WERI-Rb-1 (cell line): Measurements from ENCODE around the gene FNIP1.

ENCODE experiments used
- DNase-seq: peaks from one replicate; pipeline ENCODE4 v3.0.0-alpha.2; 2020
- H3K27ac ChIP-seq: fragments of 250-450 bp; sonication (Bioruptor Pico); 2 replicates; pipeline ENCODE4 v1.5.1; 2020; ENCODE audit warnings: mild to moderate bottlenecking, moderate library complexity
- H3K27me3 ChIP-seq: fragments of 250-450 bp; sonication (Bioruptor Pico); 2 replicates; pipeline ENCODE4 v1.5.1; 2021; ENCODE audit warnings: mild to moderate bottlenecking, low read depth, moderate library complexity; ENCODE audit not compliant: insufficient read depth, severe bottlenecking
- H3K36me3 ChIP-seq: fragments of 250-450 bp; sonication (Bioruptor Pico); 2 replicates; pipeline ENCODE4 v1.5.1; 2020; ENCODE audit warnings: mild to moderate bottlenecking, moderate library complexity
- H3K4me3 ChIP-seq: 2 replicates; pipeline ENCODE4 v1.5.1; 2011; ENCODE audit warnings: low read depth, mild to moderate bottlenecking, control low read depth, low read length
- H3K9me3 ChIP-seq: fragments of 250-450 bp; sonication (Bioruptor Pico); 2 replicates; pipeline ENCODE4 v1.5.1; 2021; ENCODE audit warnings: mild to moderate bottlenecking, moderate library complexity; ENCODE audit not compliant: severe bottlenecking
- CTCF ChIP-seq: IDR thresholded peaks from 2 replicates; pipeline ENCODE4 v1.5.1; 2011; ENCODE audit warnings: low read depth, mild to moderate bottlenecking, control low read depth, inconsistent platforms, low read length

FNIP1 gene

DNA sequence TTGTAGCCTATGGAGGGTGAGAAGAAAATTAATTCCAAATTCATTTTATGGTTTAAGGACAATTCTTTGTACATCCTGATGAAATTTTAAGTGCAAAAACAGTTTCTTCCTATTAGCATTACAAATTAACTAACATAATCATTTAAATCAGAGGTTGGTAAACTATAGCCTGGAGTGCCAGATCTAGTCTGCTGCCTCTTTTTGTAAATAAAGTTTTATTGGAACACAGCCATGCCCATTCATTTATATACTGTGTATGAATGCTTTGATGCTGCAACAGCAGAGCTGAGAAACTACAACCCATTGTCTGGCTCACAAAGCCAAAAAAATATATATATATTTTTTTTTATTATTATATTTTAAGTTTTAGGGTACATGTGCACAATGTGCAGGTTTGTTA, 80.2 kb downstream of the FNIP1 start:
- Histone ChIP-seq H3K9me3 (no peaks in the 10 kb centered on the region), H3K4me3 (no peak overlapping the region), H3K27ac (no peak overlapping the region), H3K27me3 (no peaks in the 10 kb centered on the region), H3K36me3 (peaks cover 23% of the 10 kb centered on the region)
- no peak for DNase-seq
- TF ChIP-seq CTCF: no peak

- peaks cover 24% of the 10 kb centered on the region for H3K36me3 ChIP-seq
- no peaks in the 10 kb centered on the region for H3K27me3 ChIP-seq
- H3K4me3 ChIP-seq: no peak overlapping the region
- no peak for TF ChIP-seq CTCF
- H3K9me3 ChIP-seq: no peaks in the 10 kb centered on the region
- DNase-seq: no peak
- H3K27ac ChIP-seq: no peak overlapping the region
These were observed 86.4 kb downstream of the FNIP1 start for GRCh38 chr5:131710391-131710790.

DNA sequence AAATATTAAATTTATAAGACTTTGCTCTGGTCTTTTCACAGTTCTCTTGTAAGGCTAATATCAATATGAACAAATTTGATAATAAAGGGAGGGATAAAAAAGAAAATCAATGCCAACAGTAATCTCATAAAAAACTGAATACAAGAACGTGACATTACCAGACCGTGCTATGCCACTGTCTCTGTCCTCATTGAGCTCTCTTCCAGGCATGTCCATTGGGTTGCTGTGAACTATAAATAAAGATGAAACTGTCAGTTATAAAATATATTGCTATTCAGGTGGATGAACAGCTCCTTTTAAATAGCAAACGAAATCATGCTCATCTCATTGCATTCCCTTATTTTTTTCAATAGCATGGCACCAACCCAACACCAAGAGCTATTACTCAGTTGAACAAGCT, 87.8 kb downstream of the FNIP1 start:
- no peak for DNase-seq
- Histone ChIP-seq H3K4me3 (no peak overlapping the region), H3K27me3 (no peaks in the 10 kb centered on the region), H3K9me3 (no peaks in the 10 kb centered on the region), H3K36me3 (peaks cover 30% of the 10 kb centered on the region), H3K27ac (no peak overlapping the region)
- no peak for TF ChIP-seq CTCF

DNA sequence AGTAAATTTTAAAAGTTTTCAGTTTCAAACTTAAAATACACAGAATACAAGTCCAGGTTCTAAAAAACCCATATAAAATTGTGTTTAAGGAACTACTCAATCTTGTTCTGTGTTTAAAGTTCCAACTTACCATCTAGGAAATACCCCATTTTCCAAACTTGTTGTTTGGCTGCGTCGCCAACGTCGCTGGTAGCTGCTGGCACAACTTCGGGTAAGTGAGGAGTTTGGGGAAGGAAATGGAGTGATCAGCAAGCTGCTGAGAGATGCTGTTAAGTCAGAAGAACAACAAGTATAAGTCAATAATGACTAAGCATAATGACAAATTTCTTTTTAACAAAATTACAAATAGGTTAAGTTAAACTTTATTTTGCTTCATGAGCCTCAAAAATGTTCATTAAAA, 90.5 kb downstream of the FNIP1 start:
- no peak overlapping the region for H3K4me3 ChIP-seq
- DNase-seq: no peak
- H3K27ac ChIP-seq: no peak overlapping the region
- no peaks in the 10 kb centered on the region for H3K27me3 ChIP-seq
- TF ChIP-seq CTCF: no peak
- H3K9me3 ChIP-seq: no peaks in the 10 kb centered on the region
- H3K36me3 ChIP-seq: peaks cover 50% of the 10 kb centered on the region

DNA sequence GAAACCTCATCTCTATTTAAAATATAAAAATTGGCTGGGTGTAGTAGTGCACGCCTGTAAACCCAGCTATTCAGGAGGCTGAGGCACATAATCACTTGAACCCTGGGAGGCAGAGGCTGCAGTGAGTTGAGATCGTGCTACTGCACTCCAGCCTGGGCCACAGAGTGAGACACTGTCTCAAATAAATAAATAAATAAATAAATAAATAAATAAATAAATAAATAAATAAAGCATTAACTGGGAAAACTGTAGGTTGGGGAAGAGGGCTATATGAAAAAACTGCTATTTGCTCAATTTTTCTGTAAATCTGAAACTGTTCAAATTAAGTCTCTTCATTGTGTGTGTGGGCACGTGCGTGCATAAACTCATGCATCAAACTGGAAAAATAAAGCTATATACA, 101.9 kb downstream of the FNIP1 start:
- Histone ChIP-seq H3K27ac (no peak overlapping the region), H3K9me3 (no peaks in the 10 kb centered on the region), H3K4me3 (no peak overlapping the region), H3K27me3 (no peaks in the 10 kb centered on the region), H3K36me3 (peaks cover 23% of the 10 kb centered on the region)
- no peak for DNase-seq
- no peak for TF ChIP-seq CTCF

GRCh38 chr5:131693894-131694293, 102.9 kb downstream of the FNIP1 start:
- Histone ChIP-seq H3K4me3 (no peak overlapping the region), H3K27ac (no peak overlapping the region), H3K36me3 (peaks cover 22% of the 10 kb centered on the region), H3K9me3 (no peaks in the 10 kb centered on the region), H3K27me3 (no peaks in the 10 kb centered on the region)
- no peak for DNase-seq
- no peak for TF ChIP-seq CTCF
